HG03342 (cell line): ENCODE measurements around the gene RXRA.

Experiments used
- ATAC-seq: cut with Tn5 transposase; IDR thresholded peaks from one replicate; pipeline ENCODE4 v1.9.1; 2021; ENCODE audit warnings: mild to moderate bottlenecking, moderate library complexity; ENCODE audit not compliant: unreplicated experiment

RXRA gene

DNA sequence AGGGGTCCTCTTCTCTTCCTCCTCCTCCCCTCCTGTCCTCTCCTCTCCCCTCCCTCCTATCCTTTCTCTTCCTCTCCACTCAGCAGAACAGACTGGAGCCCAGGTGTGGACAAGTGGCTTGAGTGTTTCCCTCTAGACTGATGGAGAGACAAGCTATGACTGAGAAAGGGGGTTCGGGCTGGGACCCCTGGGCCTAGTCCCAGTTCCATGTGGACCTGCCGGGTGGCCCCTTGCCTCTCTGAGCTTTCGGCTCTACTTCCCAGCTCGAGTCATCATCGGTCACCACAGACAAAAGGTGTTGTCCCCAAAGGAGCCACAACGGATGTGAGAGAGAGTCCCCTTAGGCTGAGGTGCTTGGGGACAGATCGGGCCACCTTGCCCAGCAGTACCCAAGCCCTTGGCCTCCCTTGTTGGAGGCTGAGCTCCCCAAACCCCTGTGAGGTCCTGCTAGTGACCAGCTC, 3.4 kb upstream of the RXRA start:
- ATAC-seq = no peak

DNA sequence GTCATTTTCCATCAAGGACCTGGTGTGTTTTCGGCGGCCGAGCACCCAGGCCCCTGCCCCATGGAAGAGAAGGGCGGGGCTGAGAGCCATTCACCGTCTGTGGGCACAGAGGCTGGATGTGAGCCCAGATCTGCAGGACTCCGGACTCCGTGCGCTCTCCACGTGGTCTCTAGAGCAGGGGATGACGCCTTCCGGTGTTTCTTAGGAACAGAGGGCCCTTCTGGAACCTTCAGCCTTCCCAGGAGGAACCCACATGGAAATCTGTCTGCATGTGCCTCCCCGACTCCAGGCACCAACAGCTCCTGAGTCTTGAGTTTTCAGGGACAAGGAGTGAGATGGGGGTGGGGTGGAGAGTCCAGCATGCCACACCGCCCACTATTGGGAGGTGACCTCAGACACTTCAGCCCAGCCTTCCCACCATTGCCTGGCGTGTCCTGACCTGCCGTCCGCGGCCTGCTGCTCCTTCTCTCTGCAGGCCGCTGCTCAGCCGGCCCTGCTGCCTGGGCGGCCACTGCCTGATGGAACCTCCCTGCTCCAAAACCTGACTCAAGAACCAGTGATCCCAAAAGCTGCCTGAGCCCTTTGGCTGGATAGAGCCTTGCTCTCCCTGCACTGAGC, 2.4 kb upstream of the RXRA start:
- ATAC-seq = no peak

DNA sequence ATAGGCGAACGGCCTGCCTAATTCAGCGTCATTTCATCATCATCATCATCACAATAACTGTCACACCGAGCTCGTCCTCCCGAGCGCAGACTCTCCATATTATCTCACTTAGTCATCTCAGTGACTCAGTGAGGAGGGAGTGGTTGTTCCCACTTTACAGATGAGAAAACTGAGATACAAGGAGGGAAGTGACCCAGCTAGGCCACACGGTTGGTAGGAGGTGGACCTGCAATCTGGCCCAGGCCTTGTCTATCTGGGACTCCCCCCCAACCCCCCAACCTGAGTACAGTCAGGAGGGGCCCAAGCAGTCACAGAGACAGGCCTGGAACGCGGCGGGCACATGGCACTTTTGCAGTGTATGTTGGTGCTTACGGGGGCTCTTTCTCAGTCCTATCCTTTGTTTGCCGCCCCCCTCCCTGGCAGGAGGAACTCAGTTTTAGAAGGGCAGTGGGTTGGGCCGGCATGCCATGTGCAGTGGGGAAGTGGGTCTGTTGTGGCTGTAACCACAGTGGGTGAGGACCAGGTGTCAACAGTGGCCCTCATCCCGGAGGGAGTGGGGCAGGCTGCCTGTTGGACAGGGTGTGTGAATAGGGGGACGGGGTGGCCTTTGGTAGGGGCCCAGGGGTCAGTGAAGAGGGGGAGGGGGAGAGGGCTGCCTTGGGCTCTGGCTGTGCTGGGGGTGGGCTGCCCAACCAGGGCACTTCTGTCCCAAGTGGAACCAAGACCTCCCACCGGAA, 1.7 kb upstream of the RXRA start:
- no peak for ATAC-seq

DNA sequence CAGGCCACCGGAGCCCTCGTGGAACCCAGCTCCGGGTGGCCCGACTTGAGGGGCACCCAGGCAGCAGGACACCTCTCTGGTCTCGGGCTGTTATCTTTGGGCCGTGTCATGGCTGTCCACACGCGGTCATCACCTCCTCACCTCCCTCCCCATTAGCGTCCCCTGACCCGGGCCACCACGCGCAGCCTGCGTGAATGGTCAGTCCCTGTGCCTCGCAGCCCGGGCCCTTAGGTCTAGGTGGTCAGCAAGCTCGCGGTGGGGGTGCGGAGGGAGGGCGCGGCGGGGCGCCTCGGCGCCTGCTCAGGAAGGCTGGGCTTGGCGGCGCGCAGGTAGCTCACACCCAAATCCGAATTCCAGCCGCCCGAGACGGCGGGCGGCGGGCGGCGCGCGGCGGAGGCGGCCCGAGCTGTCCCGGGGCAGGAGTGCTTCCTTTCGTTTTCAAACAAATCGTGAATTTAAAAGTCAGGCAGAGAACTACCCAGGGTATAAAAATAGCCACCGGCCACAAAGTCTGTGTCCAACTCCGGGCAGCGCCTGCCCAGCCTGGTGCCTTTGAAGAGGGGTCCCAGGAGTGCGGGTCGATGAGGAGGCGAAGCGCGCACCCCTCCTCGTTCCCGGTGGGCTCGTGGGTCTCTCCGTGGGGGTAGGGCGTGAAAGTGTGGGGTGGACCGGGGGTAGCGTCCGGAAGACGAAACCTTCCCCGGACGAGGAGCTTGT, 1.0 kb upstream of the RXRA start:
- ATAC-seq = no peak

DNA sequence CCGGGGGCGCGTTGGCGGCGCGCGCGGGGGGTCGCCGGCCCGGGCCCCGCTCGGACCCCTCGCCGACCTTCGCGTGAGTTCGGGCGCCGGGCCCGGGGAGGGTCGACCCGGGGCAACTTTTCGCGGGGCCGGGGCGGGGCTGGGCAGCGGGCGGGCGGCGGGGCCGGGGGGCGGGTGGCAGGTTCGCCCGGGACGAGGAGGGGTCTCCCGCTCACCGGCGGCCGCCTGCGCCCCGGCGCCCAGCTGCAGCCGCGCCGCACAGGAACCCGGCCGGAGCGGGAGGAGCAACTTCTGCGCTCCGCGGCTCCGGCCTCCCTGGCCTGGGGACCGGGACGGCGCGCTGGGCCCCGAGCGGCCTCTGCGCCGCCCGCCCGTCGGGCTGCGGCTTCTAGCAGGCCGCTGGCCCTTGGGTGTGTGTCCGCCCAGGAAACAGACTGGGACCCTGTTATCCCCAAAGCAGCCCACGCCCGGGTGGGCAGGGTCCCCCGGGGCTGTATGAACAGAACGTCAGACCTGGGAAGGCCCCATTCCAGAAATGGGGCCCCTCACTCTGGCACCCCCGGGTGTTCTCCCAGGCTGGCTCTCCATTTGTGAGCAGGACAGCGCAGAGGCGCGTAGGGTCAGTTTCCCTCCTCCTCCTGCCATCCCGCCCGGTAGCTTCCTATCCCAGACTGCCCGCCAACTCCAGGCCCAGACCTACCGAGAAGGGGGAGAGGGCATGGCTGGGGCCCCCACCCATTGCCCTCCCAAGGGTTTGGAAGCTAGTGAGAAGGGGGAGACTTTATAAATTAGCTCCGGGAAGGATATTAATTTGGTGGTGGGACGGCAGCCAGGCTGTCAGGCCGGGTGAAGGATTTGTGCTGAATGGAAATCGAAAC, 708 bp downstream of the RXRA start:
- ATAC-seq = no peak

DNA sequence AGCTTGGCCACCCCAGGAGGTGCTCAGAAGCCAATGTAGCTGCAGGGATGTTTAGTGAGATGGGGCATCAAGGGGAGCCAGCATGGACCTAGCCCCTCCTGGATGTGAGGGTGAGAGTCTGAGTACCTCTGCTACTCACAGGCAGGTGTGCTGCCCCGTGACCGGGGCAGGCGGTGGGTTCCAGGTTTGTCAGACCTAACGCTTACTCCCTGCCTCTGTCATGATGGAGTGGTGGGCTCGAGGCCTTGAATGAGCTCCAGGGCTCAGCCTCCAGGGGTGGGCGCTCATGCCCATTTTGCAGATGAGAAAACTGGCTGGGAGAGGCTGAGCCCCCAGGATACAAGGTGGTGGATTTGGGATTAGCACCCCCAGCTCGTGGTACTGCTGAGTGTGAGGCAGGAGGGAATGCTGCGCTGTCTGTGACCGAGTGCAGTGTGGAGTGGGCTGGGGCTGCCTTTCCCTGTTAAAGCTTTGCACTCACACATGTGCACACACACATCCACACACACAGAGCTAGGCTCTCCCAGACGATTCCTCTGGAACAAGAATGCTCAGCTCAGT, 1.5 kb downstream of the RXRA start:
- no peak for ATAC-seq

DNA sequence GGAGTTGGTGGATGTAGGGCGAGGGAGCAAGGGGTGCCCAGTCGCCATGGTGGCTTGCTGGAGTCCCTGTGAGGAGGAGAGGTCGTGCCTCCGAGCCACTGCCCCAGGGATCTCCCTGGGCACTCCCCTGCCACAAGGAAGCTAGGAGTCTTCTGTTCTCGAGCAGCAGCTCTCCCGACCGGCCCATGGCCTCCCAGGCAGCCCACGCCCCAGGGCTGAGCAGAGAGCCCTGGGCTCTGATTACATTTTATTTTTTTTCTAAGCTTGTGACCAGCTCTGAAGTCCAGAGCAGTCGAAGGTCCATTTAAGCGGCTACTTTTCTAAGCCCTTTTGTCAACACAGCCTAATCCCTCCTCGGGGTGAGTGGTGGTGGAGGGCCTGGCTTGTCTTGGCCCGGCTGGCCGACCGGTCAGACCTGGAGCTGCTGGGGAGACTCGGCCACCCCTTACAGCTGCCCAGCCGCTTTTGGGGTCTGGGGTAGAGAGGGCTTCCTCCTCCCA, 2.1 kb downstream of the RXRA start:
- no peak for ATAC-seq

DNA sequence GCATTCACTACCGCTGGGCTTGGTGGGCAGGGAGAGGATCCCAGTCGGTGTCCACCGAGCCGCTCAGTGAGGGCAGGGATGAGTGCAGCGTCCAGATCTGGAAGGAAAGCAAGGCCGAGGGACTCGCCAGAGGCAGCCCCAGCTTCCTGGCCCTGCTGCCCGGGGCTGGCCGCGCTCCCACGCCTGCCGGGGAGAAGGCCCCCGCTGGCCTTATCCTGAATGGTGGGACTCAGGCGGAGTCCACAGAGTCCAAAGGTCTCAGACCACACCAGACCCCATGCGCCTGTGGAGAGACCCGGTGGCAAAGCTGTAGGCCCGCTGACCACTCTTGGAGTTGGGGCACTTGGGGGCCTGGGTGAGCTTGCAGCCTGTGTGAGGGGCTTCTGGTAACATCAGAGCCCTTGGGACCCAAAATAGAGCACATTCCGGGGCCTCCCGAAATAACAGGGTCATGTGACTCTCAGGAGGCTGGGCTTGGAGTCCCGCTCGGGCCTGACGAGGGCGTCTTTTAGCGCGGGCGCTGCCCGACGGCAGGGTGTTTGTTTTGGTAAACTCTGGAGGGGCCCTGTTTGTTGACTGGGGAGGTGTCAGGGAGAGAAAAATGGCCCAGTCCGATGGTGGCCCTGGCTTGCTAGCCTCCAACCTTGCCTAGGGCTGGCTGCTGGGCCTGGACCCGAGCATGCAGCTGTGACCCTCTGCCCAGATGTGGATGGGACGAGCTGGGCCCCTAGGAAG, 2.8 kb downstream of the RXRA start:
- ATAC-seq = no peak

DNA sequence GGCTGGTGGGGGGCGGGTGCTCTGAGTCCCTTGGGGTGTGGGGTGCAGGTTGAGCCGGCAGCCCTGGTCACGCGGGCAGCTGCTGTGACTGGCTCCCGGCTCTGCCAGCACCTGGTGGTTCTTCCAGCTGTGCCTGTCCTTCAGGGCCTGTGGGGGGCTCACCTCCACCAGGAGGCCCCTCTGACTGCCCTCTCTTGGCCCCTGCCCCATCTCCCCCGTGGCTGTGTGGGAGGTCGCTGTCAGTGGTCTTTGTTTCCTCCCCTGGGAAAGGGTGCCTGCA, 3.3 kb downstream of the RXRA start:
- ATAC-seq = no peak

DNA sequence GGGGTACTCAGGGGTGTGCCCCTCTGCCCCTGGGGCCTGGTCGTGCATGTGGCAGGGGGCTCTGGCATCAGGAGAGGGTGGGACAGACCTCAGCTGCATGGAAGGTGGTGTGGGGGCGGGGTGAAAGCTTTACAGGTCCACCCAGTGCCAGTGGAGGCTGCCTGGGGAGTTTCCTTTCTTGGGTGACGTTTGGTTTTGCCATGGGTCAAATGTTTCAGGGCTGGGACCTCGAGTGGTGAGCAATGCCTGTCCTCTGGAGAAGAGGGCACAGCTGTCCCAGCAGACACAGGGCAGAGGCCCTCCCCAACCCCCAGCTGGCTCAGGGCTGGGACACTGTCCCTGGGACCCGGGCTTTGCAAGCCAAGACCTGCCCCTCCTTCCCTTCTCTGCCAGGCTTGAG, 3.6 kb downstream of the RXRA start:
- no peak for ATAC-seq

DNA sequence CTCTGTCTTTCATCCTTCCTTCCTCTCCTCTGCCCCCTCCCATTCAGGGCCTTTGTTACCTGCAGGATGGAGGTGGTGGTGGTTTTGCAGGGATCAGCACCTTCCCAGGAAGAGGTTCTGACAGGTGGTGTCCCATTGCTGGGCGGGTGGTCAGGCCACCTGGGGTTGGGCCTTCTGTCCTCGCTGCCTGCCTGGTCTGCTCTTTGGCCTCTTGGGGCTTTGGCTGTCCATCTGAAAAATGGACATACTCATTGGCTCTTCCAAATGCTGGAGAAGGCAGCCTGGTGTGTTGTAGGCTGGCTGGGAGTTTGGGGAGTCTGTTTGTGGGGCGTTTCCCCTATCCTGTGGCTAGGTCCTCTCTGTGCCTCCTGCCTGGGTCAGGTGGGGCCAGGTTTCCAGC, 4.3 kb downstream of the RXRA start:
- no peak for ATAC-seq

DNA sequence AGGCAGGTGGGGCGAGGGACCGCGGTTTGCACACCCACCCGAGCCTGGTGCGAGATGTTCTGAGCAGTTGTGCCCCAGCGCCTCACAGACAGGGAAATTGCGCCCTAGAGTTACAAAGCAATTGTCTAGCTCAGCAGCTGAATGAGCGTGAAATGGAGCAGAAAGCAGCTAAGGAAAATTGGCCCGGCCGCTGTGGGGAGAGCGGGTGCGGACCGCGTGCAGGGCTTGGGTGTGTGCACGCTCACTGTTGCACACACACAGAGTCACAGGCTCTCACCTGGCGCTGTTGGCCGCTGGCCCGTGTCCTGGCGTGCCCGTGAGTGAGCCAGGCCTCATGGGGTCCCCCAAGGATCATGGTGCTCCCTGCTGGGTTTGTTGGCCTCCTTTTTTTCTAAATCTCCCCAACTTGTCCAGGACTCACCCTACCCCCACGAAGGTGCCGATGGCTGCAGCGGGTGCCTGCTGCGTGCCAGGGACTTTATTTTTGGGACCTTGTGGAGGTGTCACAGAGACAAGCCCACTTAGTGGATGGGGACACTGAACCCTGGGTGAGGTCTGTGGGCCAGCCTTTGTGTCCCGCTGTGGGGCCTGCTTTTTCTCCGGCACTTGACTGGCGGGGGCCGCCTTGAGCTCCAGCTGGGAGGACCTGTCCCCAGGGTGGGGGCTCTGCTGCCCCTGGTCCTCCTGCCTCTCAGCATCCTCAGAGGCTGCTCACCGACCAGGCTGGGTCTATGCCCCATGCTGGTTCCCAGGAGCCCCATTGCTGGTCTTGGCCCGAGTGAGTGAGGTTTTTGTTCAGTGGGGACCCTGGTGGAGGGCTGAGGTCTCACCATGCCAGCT, 5.2 kb downstream of the RXRA start:
- ATAC-seq = no peak

DNA sequence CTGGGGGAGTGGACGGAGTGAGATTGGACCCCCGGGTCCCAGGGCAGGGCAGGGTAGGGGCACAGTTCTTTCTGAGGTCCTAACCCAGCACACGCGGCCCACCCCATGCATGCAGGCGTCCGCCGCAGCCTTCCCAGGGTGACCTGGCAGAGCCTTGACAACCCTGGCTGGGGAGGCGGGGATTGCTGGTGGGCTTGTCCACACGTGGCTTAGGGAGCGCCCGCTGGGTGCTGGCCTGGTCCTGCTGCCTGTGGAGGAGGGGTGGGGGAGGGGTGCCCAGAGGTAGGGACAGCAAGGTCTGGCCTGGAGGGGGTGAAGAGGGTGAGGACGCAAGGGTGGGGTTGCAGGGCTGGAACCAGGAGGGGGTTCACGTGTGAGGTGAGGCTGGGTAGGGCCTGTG, 6.0 kb downstream of the RXRA start:
- ATAC-seq = no peak

DNA sequence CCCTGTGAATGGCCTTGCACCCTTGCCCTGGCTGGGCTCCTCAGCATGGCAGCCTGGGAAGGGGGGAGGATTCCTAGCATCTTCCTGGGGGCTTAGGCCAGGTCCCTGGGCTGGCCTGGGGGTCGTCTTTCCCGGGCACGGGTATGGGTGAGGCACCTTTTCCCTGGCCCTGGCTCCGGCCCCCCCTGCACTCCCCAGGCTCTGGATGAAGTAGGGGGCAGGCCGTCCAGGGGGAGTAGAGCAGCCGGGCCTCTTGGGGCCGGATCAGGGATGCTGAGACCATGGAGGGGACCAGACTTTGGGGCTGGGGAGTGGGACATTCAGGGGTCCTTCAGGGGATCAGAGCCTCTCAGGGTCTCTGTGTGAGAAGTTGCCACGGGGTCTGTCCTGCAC, 6.6 kb downstream of the RXRA start:
- ATAC-seq = no peak

DNA sequence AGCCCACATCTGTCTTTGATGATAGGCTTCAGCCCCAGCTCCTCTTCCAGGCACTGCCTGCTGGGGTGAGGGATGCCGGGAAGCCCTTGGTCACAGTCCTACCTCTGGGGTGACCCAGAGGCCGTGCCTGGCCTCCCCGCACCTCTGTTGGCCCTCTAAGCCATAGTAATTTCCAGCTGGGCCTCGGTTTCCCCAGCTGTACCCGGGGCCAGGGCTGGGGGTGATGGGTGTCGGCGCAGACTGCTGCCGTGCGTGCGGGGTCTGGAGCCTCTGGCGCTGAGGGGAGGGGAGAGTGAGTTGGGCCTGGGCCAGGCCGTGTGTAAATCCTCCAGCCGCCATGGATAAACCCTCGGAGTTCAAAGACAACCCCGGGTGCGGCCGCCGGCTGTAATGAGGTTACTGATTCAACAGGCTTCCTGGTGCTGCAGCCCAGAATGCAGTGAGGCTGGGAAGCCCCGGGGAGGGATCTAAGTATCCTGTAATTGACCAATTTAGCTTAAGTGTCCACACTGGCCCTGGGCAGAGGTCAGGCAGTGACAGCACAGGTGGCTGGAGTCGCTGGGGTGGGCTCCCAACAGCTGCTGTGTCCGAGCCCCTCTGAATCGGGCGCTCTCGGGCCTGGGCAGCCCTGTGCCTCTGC, 7.1 kb downstream of the RXRA start:
- no peak for ATAC-seq

DNA sequence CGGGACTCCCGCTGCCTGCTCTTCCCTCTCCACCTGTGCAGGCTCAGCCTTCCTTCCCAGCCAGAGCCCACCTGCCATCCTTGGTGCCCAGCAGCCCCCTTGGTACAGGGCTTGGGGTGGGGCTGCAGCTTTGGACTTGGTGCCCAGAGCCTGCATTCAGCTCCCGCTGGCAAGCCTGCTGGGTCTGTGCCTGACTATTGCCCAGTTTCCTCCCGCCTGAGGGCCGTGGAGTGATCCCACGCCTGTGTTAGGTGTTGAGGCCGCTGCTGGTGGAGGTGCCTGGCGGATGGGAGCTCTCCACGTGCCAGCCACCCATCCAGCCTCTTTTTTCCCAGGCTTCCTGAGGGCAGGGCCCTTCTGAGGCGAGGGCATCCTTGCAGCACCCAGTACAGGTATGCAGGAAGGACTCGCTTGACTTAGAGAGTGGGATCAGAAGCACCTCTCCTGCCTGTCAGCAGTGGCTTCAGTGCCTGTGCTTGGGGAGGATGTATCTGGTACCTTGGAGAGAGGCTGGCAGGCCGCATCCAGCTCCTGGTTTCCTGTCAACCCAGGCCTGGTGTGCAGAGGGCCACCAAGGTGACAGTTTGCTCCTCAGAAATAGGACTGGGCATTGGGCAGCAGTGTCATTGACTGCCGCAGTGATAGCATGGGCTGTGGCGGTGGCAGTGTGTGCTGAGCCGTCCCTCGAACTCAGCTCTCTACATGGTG, 7.8 kb downstream of the RXRA start:
- no peak for ATAC-seq

DNA sequence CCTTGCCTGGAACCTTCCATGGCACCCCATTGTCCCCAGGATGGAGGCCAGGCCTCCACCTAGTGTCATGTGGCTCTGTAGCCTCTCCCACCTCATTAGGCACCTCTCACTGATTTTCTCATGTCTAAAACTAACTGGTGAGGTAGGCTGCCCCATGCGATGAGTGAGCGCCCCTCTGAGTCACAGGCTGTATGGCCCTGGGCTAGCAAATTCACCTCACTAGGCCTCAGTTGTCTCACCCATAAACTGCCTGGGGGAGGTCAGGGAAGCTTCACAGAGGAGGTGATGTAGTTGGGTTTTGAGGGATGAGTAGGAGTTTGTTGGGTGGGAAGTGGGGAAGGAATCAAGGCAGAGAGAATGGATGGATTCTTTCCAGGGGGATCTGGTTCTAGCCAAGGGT, 8.8 kb downstream of the RXRA start:
- no peak for ATAC-seq

DNA sequence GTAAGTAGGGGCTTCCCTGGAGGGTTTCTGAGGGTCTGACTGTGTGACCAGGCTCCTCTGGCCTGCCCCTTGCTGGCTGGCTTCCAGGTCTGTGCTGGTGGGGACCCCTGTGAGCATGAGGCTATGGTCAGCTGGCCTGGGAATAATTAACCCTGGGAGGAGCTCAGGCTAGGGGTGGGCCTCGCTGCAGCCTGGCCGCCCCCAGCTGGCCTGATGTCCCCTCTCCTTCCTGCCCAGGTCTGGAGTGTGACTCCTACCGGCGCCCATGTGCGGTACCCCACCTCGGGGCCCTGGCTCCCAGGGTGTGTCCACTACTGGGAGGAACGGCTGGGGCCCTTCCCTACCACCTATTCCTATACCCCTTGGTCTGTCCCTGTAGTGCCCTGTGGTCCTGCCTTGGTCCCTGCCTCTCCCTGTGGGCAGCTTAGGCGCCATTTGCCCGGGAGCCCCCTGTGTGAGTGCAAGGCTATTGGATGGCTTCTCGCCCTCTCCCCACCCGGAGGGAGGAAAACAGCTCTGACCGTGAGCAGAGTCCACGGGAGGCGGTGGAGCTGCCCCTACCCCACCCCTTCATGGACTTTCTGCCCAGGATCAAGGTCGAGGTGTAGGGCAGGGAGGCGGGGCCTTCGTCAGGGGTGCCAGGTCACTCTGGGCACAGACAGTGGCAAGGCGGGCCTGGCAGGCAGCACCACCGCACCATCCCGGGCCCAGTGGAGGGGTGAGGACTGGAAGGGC, 9.4 kb downstream of the RXRA start:
- no peak for ATAC-seq
